ENCODE results near the gene ELP1.
"Not testable (repeated sequence)": the region's sequence is repeated elsewhere in the genome, so short reads cannot be mapped to it uniquely, and the experiment has no call there.

ELP1 gene

GRCh38 chr9:108850293-108850897 lies 83.5 kb downstream of the ELP1 start:
- no peak for DNase-seq

- not testable (repeated sequence) for DNase-seq
These were observed 85.6 kb downstream of the ELP1 start for GRCh38 chr9:108848296-108848695.

GRCh38 chr9:108845947-108846346 lies 88.0 kb downstream of the ELP1 start:
- no peak for DNase-seq

GRCh38 chr9:108845507-108845906 lies 88.4 kb downstream of the ELP1 start:
- DNase-seq = no peak

GRCh38 chr9:108844856-108845255 lies 89.1 kb downstream of the ELP1 start:
- DNase-seq = no peak

- DNase-seq = no peak
These were observed 89.5 kb downstream of the ELP1 start for GRCh38 chr9:108844391-108844790.

GRCh38 chr9:108842610-108843295 lies 91.2 kb downstream of the ELP1 start:
- peak; percentile 30 for DNase-seq

GRCh38 chr9:108839561-108839960 lies 94.4 kb downstream of the ELP1 start:
- not testable (repeated sequence) for DNase-seq

GRCh38 chr9:108838017-108838416 lies 95.9 kb downstream of the ELP1 start:
- DNase-seq = no peak

GRCh38 chr9:108837530-108837929 lies 96.4 kb downstream of the ELP1 start:
- no peak for DNase-seq

GRCh38 chr9:108836781-108837180 lies 97.1 kb downstream of the ELP1 start:
- DNase-seq = no peak

GRCh38 chr9:108836319-108836718 lies 97.6 kb downstream of the ELP1 start:
- peak; percentile 11 for DNase-seq

- DNase-seq = peak; percentile 9
These were observed 98.1 kb downstream of the ELP1 start for GRCh38 chr9:108835831-108836230.

- no peak for DNase-seq
These were observed 98.8 kb downstream of the ELP1 start for GRCh38 chr9:108834959-108835665.

GRCh38 chr9:108832179-108832500 lies 101.8 kb downstream of the ELP1 start:
- DNase-seq = no peak

- no peak for DNase-seq
These were observed 102.3 kb downstream of the ELP1 start for GRCh38 chr9:108831496-108832178.

GRCh38 chr9:108830272-108830671 lies 103.7 kb downstream of the ELP1 start:
- no peak for DNase-seq

- DNase-seq = no peak
These were observed 110.1 kb downstream of the ELP1 start for GRCh38 chr9:108823829-108824228.
